HG03066 (cell line): ENCODE measurements around the gene GRIN2A.

Source experiments
- ATAC-seq: cut with Tn5 transposase; IDR thresholded peaks from one replicate; pipeline ENCODE4 v1.9.1; 2021; ENCODE audit warnings: low read depth; ENCODE audit not compliant: unreplicated experiment

The GRIN2A gene

GRCh38 chr16:9980981-9981380, 201.2 kb downstream of the GRIN2A start:
- ATAC-seq, result no peak

- no peak for ATAC-seq
Measured at GRCh38 chr16:9978160-9978725, 204.0 kb downstream of the GRIN2A start.

GRCh38 chr16:9977333-9977897, 204.8 kb downstream of the GRIN2A start:
- no peak for ATAC-seq

GRCh38 chr16:9976601-9977000, 205.6 kb downstream of the GRIN2A start:
- no peak for ATAC-seq

- no peak for ATAC-seq
Measured at GRCh38 chr16:9971907-9972306, 210.3 kb downstream of the GRIN2A start.

GRCh38 chr16:9970796-9971195, 211.4 kb downstream of the GRIN2A start:
- ATAC-seq, result no peak

- ATAC-seq, result no peak
Measured at GRCh38 chr16:9970244-9970643, 212.0 kb downstream of the GRIN2A start.

GRCh38 chr16:9969580-9969979, 212.6 kb downstream of the GRIN2A start:
- no peak for ATAC-seq

- peak; percentile 87 for ATAC-seq
Measured at GRCh38 chr16:9966569-9967157, 215.6 kb downstream of the GRIN2A start.

- ATAC-seq, result no peak
Measured at GRCh38 chr16:9965079-9965478, 217.1 kb downstream of the GRIN2A start.

- no peak for ATAC-seq
Measured at GRCh38 chr16:9964426-9964825, 217.8 kb downstream of the GRIN2A start.

GRCh38 chr16:9957433-9957832, 224.8 kb downstream of the GRIN2A start:
- no peak for ATAC-seq

- no peak for ATAC-seq
Measured at GRCh38 chr16:9957002-9957401, 225.2 kb downstream of the GRIN2A start.

GRCh38 chr16:9955677-9956076, 226.6 kb downstream of the GRIN2A start:
- ATAC-seq, result no peak

- no peak for ATAC-seq
Measured at GRCh38 chr16:9953908-9954570, 228.2 kb downstream of the GRIN2A start.

GRCh38 chr16:9950658-9951057, 231.6 kb downstream of the GRIN2A start:
- no peak for ATAC-seq

- no peak for ATAC-seq
Measured at GRCh38 chr16:9949396-9949795, 232.8 kb downstream of the GRIN2A start.

GRCh38 chr16:9948933-9949332, 233.3 kb downstream of the GRIN2A start:
- ATAC-seq, result no peak

GRCh38 chr16:9946022-9946720, 236.1 kb downstream of the GRIN2A start:
- ATAC-seq, result no peak

- no peak for ATAC-seq
Measured at GRCh38 chr16:9943121-9943520, 239.1 kb downstream of the GRIN2A start.

- ATAC-seq, result no peak
Measured at GRCh38 chr16:9941245-9941644, 241.0 kb downstream of the GRIN2A start.
